H9 (cell line): Measurements from ENCODE around the gene ZNF385B. TPM values are rescaled to one million over a fixed set of nuclear protein-coding genes. Genes with fewer than 3 reads are reported as not detected.

Experiments used
- DNase-seq: peaks from one replicate; pipeline ENCODE4 v3.0.0-alpha.2; 2017
- H2AFZ ChIP-seq: one replicate; pipeline ENCODE4 v1.6.1; 2013; ENCODE audit warnings: mild to moderate bottlenecking, low read length, control low read depth, moderate library complexity
- H2AK5ac ChIP-seq: 2 replicates; pipeline ENCODE4 v1.6.1; 2013; ENCODE audit warnings: low read length, control low read depth, mixed read lengths; ENCODE audit not compliant: insufficient read length
- H2BK120ac ChIP-seq: one replicate; pipeline ENCODE4 v1.6.1; 2013; ENCODE audit warnings: low read depth, mild to moderate bottlenecking, low read length, control low read depth, inconsistent platforms; ENCODE audit not compliant: poor library complexity, severe bottlenecking
- H2BK12ac ChIP-seq: 2 replicates; pipeline ENCODE4 v1.6.1; 2013; ENCODE audit warnings: low read length, control low read depth, mixed read lengths, low read depth; ENCODE audit not compliant: insufficient read length
- H2BK15ac ChIP-seq: 2 replicates; pipeline ENCODE4 v1.6.1; 2013; ENCODE audit warnings: low read depth, low read length, control low read depth
- H2BK20ac ChIP-seq: one replicate; pipeline ENCODE4 v1.6.1; 2013; ENCODE audit warnings: low read depth, mild to moderate bottlenecking, low read length, control low read depth, inconsistent platforms; ENCODE audit not compliant: poor library complexity, severe bottlenecking
- H2BK5ac ChIP-seq: 2 replicates; pipeline ENCODE4 v1.6.1; 2013; ENCODE audit warnings: low read length, control low read depth, mixed read lengths; ENCODE audit not compliant: insufficient read length
- H3K14ac ChIP-seq: 2 replicates; pipeline ENCODE4 v1.6.1; 2013; ENCODE audit warnings: low read length, control low read depth; ENCODE audit not compliant: insufficient read depth
- H3K18ac ChIP-seq: 2 replicates; pipeline ENCODE4 v1.6.1; 2013; ENCODE audit warnings: low read depth, mild to moderate bottlenecking, mixed read lengths, low read length, control low read depth; ENCODE audit not compliant: insufficient read length
- H3K23ac ChIP-seq: 2 replicates; pipeline ENCODE4 v1.6.1; 2013; ENCODE audit warnings: low read length, control low read depth, mixed read lengths, low read depth; ENCODE audit not compliant: insufficient read length
- H3K23me2 ChIP-seq: 2 replicates; pipeline ENCODE4 v1.6.1; 2013; ENCODE audit warnings: low read depth, mild to moderate bottlenecking, mixed read lengths, low read length, control low read depth; ENCODE audit not compliant: insufficient read length, poor library complexity, severe bottlenecking
- H3K27ac ChIP-seq: 2 replicates; pipeline ENCODE4 v1.5.1; 2013; ENCODE audit warnings: low read length, control low read depth, mixed read lengths, low read depth; ENCODE audit not compliant: insufficient read length
- H3K27me3 ChIP-seq: 2 replicates; pipeline ENCODE4 v1.6.1; 2013; ENCODE audit warnings: low read length, control low read depth, inconsistent platforms; ENCODE audit not compliant: insufficient read depth
- H3K4ac ChIP-seq: 2 replicates; pipeline ENCODE4 v1.6.1; 2013; ENCODE audit warnings: low read depth, mild to moderate bottlenecking, control low read depth, inconsistent platforms, low read length, moderate library complexity
- H3K4me1 ChIP-seq: 2 replicates; pipeline ENCODE4 v1.6.1; 2013; ENCODE audit warnings: low read length, control low read depth, inconsistent platforms; ENCODE audit not compliant: insufficient read depth
- H3K4me2 ChIP-seq: 2 replicates; pipeline ENCODE4 v1.6.1; 2013; ENCODE audit warnings: low read length, control low read depth, mixed read lengths; ENCODE audit not compliant: insufficient read length, insufficient read depth
- H3K56ac ChIP-seq: 2 replicates; pipeline ENCODE4 v1.6.1; 2013; ENCODE audit warnings: low read depth, mild to moderate bottlenecking, mixed read lengths, low read length, control low read depth; ENCODE audit not compliant: insufficient read length
- H3K79me1 ChIP-seq: 2 replicates; pipeline ENCODE4 v1.6.1; 2013; ENCODE audit warnings: low read depth, mild to moderate bottlenecking, moderate library complexity, low read length, control low read depth, inconsistent platforms; ENCODE audit not compliant: insufficient read depth, poor library complexity, severe bottlenecking
- H3K79me2 ChIP-seq: 2 replicates; pipeline ENCODE4 v1.6.1; 2013; ENCODE audit warnings: low read length, control low read depth, inconsistent platforms; ENCODE audit not compliant: insufficient read depth
- H3K9ac ChIP-seq: 2 replicates; pipeline ENCODE4 v1.6.1; 2013; ENCODE audit warnings: low read length, control low read depth, mixed read lengths; ENCODE audit not compliant: insufficient read length; ENCODE audit errors: extremely low read depth
- H3K9me3 ChIP-seq: one replicate; pipeline ENCODE4 v1.6.1; 2013; ENCODE audit warnings: low read depth, low read length, inconsistent platforms; ENCODE audit not compliant: control insufficient read depth
- H3T11ph ChIP-seq: one replicate; pipeline ENCODE4 v1.6.1; 2013; ENCODE audit warnings: mild to moderate bottlenecking, low read length, control low read depth, inconsistent platforms
- H4K20me1 ChIP-seq: one replicate; pipeline ENCODE4 v1.6.1; 2013; ENCODE audit not compliant: control insufficient read depth, insufficient read length, insufficient read depth
- H4K5ac ChIP-seq: 2 replicates; pipeline ENCODE4 v1.6.1; 2013; ENCODE audit warnings: low read depth, mild to moderate bottlenecking, mixed read lengths, low read length, control low read depth; ENCODE audit not compliant: insufficient read length
- H4K8ac ChIP-seq: replicated peaks from 2 replicates; pipeline ENCODE4 v1.6.1; 2013; ENCODE audit warnings: low read length, control low read depth, mixed read lengths, low read depth; ENCODE audit not compliant: insufficient read length
- H4K91ac ChIP-seq: 2 replicates; pipeline ENCODE4 v1.6.1; 2013; ENCODE audit warnings: low read depth, mild to moderate bottlenecking, moderate library complexity, mixed read lengths, low read length, control low read depth; ENCODE audit not compliant: insufficient read length
- H3K27ac Mint-ChIP-seq, 3 experiments: 2 replicates in 2 of 3; 3 replicates in 1 of 3; pipeline ENCODE4 v1.8.0; 2020 to 2021; ENCODE audit warnings: mixed read lengths in 3 of 3, mild to moderate bottlenecking in 1 of 3, moderate library complexity in 1 of 3
- H3K27me3 Mint-ChIP-seq: 2 replicates; pipeline ENCODE4 v1.8.0; 2021; ENCODE audit warnings: low read depth, mild to moderate bottlenecking, moderate library complexity, mixed read lengths
- H3K36me3 Mint-ChIP-seq, 3 experiments: 2 replicates in 2 of 3; 3 replicates in 1 of 3; pipeline ENCODE4 v1.8.0; 2020 to 2021; ENCODE audit warnings: low read depth in 3 of 3, mixed read lengths in 3 of 3; ENCODE audit not compliant: insufficient read depth in 1 of 3
- H3K4me1 Mint-ChIP-seq, 2 experiments: 2 replicates each; pipeline ENCODE4 v1.8.0; 2020; ENCODE audit warnings: mixed read lengths in 2 of 2
- H3K4me3 Mint-ChIP-seq, 2 experiments: 2 replicates in 1 of 2; 3 replicates in 1 of 2; pipeline ENCODE4 v1.8.0; 2020 to 2021; ENCODE audit warnings: mild to moderate bottlenecking in 2 of 2, mixed read lengths in 2 of 2, moderate library complexity in 1 of 2
- H3K9me3 Mint-ChIP-seq, 2 experiments: 2 replicates in 1 of 2; 3 replicates in 1 of 2; pipeline ENCODE4 v1.8.0; 2020; ENCODE audit warnings: mild to moderate bottlenecking in 2 of 2, mixed read lengths in 2 of 2, moderate library complexity in 1 of 2
- WGBS: extraction: QIAGEN DNeasy Blood & Tissue Kit; methylation state at CpG from one replicate; pipeline ENCODE4 v1.1.7; 2013; ENCODE audit warnings: missing lambda C conversion rate, low lambda C conversion rate, mixed read lengths; ENCODE audit not compliant: insufficient read length; ENCODE audit errors: extremely low coverage; 5-methylcytosine and 5-hydroxymethylcytosine counted together
- total RNA-seq: library from RNA; stranded (reverse); gene quantifications from 2 replicates; pipeline ENCODE4 v1.2.1, GENCODE V29; 2021
- TF ChIP-seq, protein P1 (sequence below): fragments of 200-600 bp; sonication (generic); conservative IDR thresholded peaks from 3 replicates; pipeline ENCODE4 v1.8.0; 2021; ENCODE audit warnings: antibody characterized with exemption, mild to moderate bottlenecking

Gene ZNF385B
- total RNA-seq, 1 experiment from 2014 or later, result 2.1 TPM

DNA sequence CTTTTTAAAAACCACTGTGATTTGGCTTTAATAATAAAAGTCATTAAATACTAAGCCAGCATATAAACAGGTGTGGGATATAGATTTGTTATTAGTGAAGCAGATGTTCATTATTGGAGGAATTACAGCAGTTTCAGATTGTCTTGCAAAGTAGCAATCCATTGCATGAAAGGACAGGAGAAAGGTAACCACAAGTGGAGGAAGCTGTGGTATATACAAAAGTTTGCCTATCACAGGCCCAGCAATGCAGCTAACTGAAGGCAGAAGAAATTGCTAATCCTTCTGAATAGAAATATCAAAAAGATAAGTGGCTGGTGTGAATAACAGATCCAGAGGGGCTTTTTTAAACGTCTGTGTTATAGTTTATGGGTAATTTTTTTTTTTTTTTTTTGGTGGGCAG lies 199.4 kb downstream of the ZNF385B start:
- no peak overlapping the region for H2BK120ac ChIP-seq
- Mint-ChIP-seq H3K4me3 (no peak overlapping the region), H3K36me3 (no peaks in the 10 kb centered on the region), H3K9me3 (no peaks in the 10 kb centered on the region), H3K4me1 (no peaks in the 10 kb centered on the region), H3K27ac (no peak overlapping the region), H3K27me3 (no peaks in the 10 kb centered on the region)
- H3K14ac ChIP-seq, result no peak overlapping the region
- no peak overlapping the region for H3K4me2 ChIP-seq
- no peaks in the 10 kb centered on the region for H3K79me2 ChIP-seq
- H3K9me3 ChIP-seq, result no peaks in the 10 kb centered on the region
- no peak overlapping the region for H3K56ac ChIP-seq
- H2BK12ac ChIP-seq, result no peak overlapping the region
- H3K4me1 ChIP-seq, result no peaks in the 10 kb centered on the region
- H2AK5ac ChIP-seq, result no peak overlapping the region
- no peak overlapping the region for H4K91ac ChIP-seq
- no peak overlapping the region for H2BK5ac ChIP-seq
- no peak overlapping the region for H3K4ac ChIP-seq
- no peak overlapping the region for H2BK15ac ChIP-seq
- no peak overlapping the region for H3K27ac ChIP-seq
- H3K18ac ChIP-seq, result no peak overlapping the region
- no CpG with 5 or more reads among the region's 1 CpG for WGBS
- no peak overlapping the region for H4K8ac ChIP-seq
- TF ChIP-seq, protein P1, sequence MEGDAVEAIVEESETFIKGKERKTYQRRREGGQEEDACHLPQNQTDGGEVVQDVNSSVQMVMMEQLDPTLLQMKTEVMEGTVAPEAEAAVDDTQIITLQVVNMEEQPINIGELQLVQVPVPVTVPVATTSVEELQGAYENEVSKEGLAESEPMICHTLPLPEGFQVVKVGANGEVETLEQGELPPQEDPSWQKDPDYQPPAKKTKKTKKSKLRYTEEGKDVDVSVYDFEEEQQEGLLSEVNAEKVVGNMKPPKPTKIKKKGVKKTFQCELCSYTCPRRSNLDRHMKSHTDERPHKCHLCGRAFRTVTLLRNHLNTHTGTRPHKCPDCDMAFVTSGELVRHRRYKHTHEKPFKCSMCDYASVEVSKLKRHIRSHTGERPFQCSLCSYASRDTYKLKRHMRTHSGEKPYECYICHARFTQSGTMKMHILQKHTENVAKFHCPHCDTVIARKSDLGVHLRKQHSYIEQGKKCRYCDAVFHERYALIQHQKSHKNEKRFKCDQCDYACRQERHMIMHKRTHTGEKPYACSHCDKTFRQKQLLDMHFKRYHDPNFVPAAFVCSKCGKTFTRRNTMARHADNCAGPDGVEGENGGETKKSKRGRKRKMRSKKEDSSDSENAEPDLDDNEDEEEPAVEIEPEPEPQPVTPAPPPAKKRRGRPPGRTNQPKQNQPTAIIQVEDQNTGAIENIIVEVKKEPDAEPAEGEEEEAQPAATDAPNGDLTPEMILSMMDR, result no peak
- H3K27me3 ChIP-seq, result no peaks in the 10 kb centered on the region
- no peak overlapping the region for H4K5ac ChIP-seq
- no peaks in the 10 kb centered on the region for H3K79me1 ChIP-seq
- no peak overlapping the region for H3K9ac ChIP-seq
- H3T11ph ChIP-seq, result no peak overlapping the region
- DNase-seq, result no peak
- no peak overlapping the region for H2BK20ac ChIP-seq
- no peaks in the 10 kb centered on the region for H4K20me1 ChIP-seq
- H3K23ac ChIP-seq, result no peak overlapping the region
- H2AFZ ChIP-seq, result no peak overlapping the region
- H3K23me2 ChIP-seq, result no peaks in the 10 kb centered on the region
